ENCODE data around the gene MICAL2.

DNA sequence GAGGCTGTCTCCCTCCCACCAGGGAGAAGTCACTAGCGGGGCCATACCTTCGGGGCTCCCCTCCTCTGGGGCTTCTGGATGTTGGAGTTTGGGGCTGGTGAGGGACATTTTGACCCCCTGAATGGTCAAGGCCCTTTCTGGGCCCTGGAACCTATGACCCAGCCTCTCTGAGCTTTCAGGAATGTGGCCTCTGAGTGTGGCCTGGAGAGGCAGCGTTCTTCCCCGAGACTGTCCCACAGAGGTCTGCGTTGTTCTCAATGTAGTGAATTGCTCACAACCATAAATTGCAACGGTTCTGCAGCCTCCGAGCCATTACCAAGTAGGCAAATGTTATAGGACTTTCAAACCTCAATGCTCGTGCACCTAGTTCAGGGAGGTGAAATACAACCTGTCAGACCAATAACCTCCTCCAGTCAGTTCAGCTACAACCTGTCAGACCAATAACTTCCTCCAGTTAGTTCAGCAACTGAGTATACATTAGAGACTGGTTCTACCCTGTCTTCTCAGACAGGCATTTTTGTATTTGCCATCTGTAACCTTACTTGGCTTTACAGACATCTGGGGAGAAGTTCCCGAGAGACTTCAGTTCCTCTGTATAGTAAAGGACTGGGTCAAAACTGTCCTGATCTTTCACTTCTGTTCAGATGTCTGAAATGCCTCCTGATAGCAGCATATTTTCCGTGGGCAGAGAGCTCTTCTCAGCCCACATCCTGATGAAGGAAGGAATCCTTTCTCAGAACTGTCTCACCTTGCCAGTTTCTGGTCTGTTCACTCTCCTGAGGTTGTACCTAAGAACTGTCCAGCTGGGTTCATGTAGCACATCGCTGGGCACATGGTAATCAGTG, 34.2 kb downstream of the MICAL2 start:
- TF ChIP-seq ZSCAN23 (tag by site-specific recombination; IDR thresholded peaks at IDR 0.05) (no peak), ZNF704 (tag by site-specific recombination; IDR thresholded peaks at IDR 0.05) (no peak), CTCF (tag by site-specific recombination; IDR thresholded peaks at IDR 0.05) (no peak), KLF10 (tag by site-specific recombination; IDR thresholded peaks at IDR 0.05) (no peak), ZBTB7A (tag by site-specific recombination; IDR thresholded peaks at IDR 0.05; ENCODE audit: low read depth) (no peak), ZBTB26 (tag by site-specific recombination; optimal IDR thresholded peaks at IDR 0.05) (no peak)
- TF ChIP-seq, protein P1, sequence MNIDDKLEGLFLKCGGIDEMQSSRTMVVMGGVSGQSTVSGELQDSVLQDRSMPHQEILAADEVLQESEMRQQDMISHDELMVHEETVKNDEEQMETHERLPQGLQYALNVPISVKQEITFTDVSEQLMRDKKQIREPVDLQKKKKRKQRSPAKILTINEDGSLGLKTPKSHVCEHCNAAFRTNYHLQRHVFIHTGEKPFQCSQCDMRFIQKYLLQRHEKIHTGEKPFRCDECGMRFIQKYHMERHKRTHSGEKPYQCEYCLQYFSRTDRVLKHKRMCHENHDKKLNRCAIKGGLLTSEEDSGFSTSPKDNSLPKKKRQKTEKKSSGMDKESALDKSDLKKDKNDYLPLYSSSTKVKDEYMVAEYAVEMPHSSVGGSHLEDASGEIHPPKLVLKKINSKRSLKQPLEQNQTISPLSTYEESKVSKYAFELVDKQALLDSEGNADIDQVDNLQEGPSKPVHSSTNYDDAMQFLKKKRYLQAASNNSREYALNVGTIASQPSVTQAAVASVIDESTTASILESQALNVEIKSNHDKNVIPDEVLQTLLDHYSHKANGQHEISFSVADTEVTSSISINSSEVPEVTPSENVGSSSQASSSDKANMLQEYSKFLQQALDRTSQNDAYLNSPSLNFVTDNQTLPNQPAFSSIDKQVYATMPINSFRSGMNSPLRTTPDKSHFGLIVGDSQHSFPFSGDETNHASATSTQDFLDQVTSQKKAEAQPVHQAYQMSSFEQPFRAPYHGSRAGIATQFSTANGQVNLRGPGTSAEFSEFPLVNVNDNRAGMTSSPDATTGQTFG (tag by site-specific recombination; IDR thresholded peaks at IDR 0.05; ENCODE audit: borderline replicate concordance): no peak

Measured in HEK293 (cell line).